GM12878 (cell line): Measurements from ENCODE around the gene FPGT. TPM values are rescaled to one million over a fixed set of nuclear protein-coding genes. Genes with fewer than 3 reads are reported as not detected.

Experiments
- ATAC-seq: fragments of 200-7000 bp; cut with Tn5 transposase; 3 replicates; pipeline ENCODE4 v1.9.1; 2020; ENCODE audit warnings: mild to moderate bottlenecking, moderate library complexity
- BruUV-seq: library from RNA; stranded (reverse); fragments of 400-500 nt; replicated peaks from 2 replicates; lab custom pipeline; 2021; lab: Mats Ljungman, UMichigan
- CTCF ChIA-PET: fragments of 300-600 bp; sonication (Branson Sonifier 250); formaldehyde crosslinking; extraction: SDS; loops from one replicate; lab custom pipeline; 2021; ENCODE audit warnings: inconsistent platforms; lab: Yijun Ruan, JAX
- POLR2A ChIA-PET: fragments of 350-600 bp; formaldehyde crosslinking; extraction: SDS; loops from one replicate; lab custom pipeline; 2021; ENCODE audit warnings: inconsistent platforms; lab: Charles Lee
- RAD21 ChIA-PET: fragments of 300-600 bp; sonication (Branson Sonifier 250); formaldehyde crosslinking; loops from one replicate; lab custom pipeline; 2023; ENCODE audit warnings: antibody characterized with exemption; ENCODE audit not compliant: unreplicated experiment; lab: Charles Lee
- SMC1A ChIA-PET: fragments of 300-600 bp; sonication (Branson Sonifier 250); formaldehyde crosslinking; loops from one replicate; lab custom pipeline; 2023; ENCODE audit not compliant: unreplicated experiment, uncharacterized antibody; lab: Charles Lee
- DNase-seq: peaks from one replicate; pipeline ENCODE4 v3.0.0-alpha.2; 2011; ENCODE audit warnings: low read depth, low spot score
- FAIRE-seq: peaks from 3 replicates; lab custom pipeline; 2011; peaks lifted over from hg19 to GRCh38; lab: Jason Lieb, UNC
- H2AFZ ChIP-seq: 2 replicates; pipeline ENCODE4 v1.6.0; 2011; ENCODE audit warnings: low read depth, low read length, control low read depth; ENCODE audit not compliant: control insufficient read depth
- H3K27ac ChIP-seq: 2 replicates; pipeline ENCODE4 v1.5.1; 2011; ENCODE audit warnings: control low read depth; ENCODE audit not compliant: control insufficient read depth, insufficient read depth
- H3K27me3 ChIP-seq, 2 experiments: replicated peaks in 1 of 2; 2 replicates each; pipeline versions ENCODE4 v1.6.0 to v1.6.1; 2011; ENCODE audit warnings: low read length in 1 of 2; ENCODE audit not compliant: control insufficient read depth in 2 of 2, insufficient read depth in 2 of 2
- H3K36me3 ChIP-seq, 2 experiments: 2 replicates each; pipeline ENCODE4 v1.5.1; 2011; ENCODE audit warnings: low read length in 1 of 2; ENCODE audit not compliant: control insufficient read depth in 2 of 2, insufficient read depth in 2 of 2
- H3K4me1 ChIP-seq: 2 replicates; pipeline ENCODE4 v1.6.1; 2011; ENCODE audit warnings: mild to moderate bottlenecking, low read length, moderate library complexity, mixed read lengths; ENCODE audit not compliant: control insufficient read depth, insufficient read depth
- H3K4me2 ChIP-seq: 2 replicates; pipeline ENCODE4 v1.6.0; 2011; ENCODE audit warnings: control low read depth; ENCODE audit not compliant: control insufficient read depth, insufficient read depth
- H3K4me3 ChIP-seq: fragments of 200-600 bp; sonication (generic); 2 replicates; pipeline ENCODE4 v1.5.1; 2016
- H3K79me2 ChIP-seq: 2 replicates; pipeline ENCODE4 v1.6.0; 2011; ENCODE audit warnings: low read length; ENCODE audit not compliant: control insufficient read depth, insufficient read depth
- H3K9ac ChIP-seq: 2 replicates; pipeline ENCODE4 v1.8.0; 2011; ENCODE audit warnings: low read length, control low read depth, mixed read lengths; ENCODE audit not compliant: control insufficient read depth, insufficient read depth
- H3K9me3 ChIP-seq: replicated peaks from 3 replicates; pipeline ENCODE4 v1.5.1; 2011; ENCODE audit warnings: mild to moderate bottlenecking, low read length; ENCODE audit not compliant: control insufficient read depth, insufficient read depth
- H4K20me1 ChIP-seq: 2 replicates; pipeline ENCODE4 v1.6.0; 2011; ENCODE audit not compliant: control insufficient read depth, insufficient read depth
- KLF5 ChIP-seq: fragments of 450-650 bp; IDR thresholded peaks from 2 replicates; pipeline ENCODE4 v1.6.1; 2014; ENCODE audit warnings: mild to moderate bottlenecking; ENCODE audit not compliant: partially characterized antibody
- RAD21 ChIP-seq: IDR thresholded peaks from 2 replicates; pipeline ENCODE4 v1.6.1; 2011; ENCODE audit warnings: mild to moderate bottlenecking, low read depth, low read length, moderate library complexity; ENCODE audit not compliant: insufficient read depth
- in situ Hi-C: fragments of 300-500 bp; cut with MboI; formaldehyde crosslinking; loops from 9 replicates; pipeline ENCODE4 v1.14.3; 2018; ENCODE audit warnings: mixed read lengths
- intact Hi-C: fragments of 100-400 bp; cut with micrococcal nuclease; formaldehyde crosslinking; loops from one replicate; pipeline ENCODE4 v1.14.2; 2022; ENCODE audit not compliant: unreplicated experiment
- polyA plus RNA-seq, 11 experiments: library from polyadenylated mRNA; depleted of rRNA in 4 of 11; unstranded in 6 of 11; stranded (reverse) in 5 of 11; fragments of >200 nt; fragmentation: Nextera tagmentation in 4 of 11; fragmentation: Illumina TruSeq in 1 of 11; extraction: Ambion mirVana in 4 of 11; extraction: Trizol in 1 of 11; gene quantifications; 1 replicate in 1 of 11; 2 replicates in 10 of 11; pipeline versions ENCODE4 v1.2.1 to v1.2.3, GENCODE V29; 2011 to 2016; ENCODE audit warnings: inconsistent platforms in 2 of 11, missing spikeins in 2 of 11, low read depth in 1 of 11
- total RNA-seq, 4 experiments: library from RNA; depleted of rRNA in 3 of 4; stranded (reverse); fragments of >200 nt in 3 of 4; fragmentation: Illumina TruSeq in 1 of 4; extraction: Trizol in 1 of 4; gene quantifications; 2 replicates each; pipeline versions ENCODE4 v1.2.1 to v1.2.3, GENCODE V29; 2013 to 2021
- TF ChIP-seq, protein P1 (sequence below): fragments of 450-650 bp; IDR thresholded peaks from 2 replicates; pipeline ENCODE4 v1.6.1; 2016; ENCODE audit warnings: mild to moderate bottlenecking, moderate library complexity, borderline replicate concordance

FPGT gene
- total and polyA plus RNA-seq, 10 of the 15 experiments (the other 5 are each of a cell fraction or from before 2014, with no cell fraction given): 7.8 to 15.4 (median 11.5) TPM

DNA sequence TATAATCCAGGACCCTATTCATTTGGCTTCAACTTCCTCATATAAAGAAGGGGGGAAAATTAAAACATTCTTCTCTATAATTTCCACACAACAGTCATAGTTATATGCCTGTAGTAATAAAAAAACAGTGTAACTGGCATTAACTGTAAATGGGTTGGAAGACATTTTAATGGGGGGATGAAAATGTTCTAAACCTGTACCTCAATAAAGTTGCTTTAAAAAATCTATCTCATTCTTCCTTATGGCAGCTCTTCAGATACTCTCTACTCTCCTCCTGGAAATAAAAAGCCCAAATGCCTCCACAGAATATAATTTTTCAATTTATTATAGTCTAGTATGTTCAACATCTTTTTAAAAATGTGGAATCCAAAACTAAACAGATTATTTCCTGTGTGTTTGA, 2.7 kb upstream of the FPGT start:
- Histone ChIP-seq H3K4me1 (0 out of 2 replicates have a peak, but pooled peaks cover 5% of the 10 kb centered on the region), H3K4me2 (no peak overlapping the region), H3K9ac (no peak overlapping the region), H4K20me1 (no peaks in the 10 kb centered on the region), H2AFZ (no peak overlapping the region), H3K27me3 (no peaks in the 10 kb centered on the region), H3K79me2 (no peaks in the 10 kb centered on the region), H3K9me3 (no peaks in the 10 kb centered on the region), H3K4me3 (no peak overlapping the region), H3K36me3 (no peaks in the 10 kb centered on the region), H3K27ac (no peak overlapping the region)
- BruUV-seq: no TSS peak
- intact Hi-C loops (loop anchor here (5.0 to 10.0 kb wide), 2 partner anchors 497 to 539 kb away; partner anchors contain the start of genes CRYZ and TYW3), in situ Hi-C loops (loop anchor here (5.0 kb wide), 1 partner anchor 537 kb away; the partner anchor contains the start of genes CRYZ and TYW3)
- ChIA-PET SMC1A (interaction anchor here (0.5 kb wide), 1 partner anchor 118 kb away, joined by 3 read pairs; no protein-coding TSS in a partner anchor), CTCF (no interaction called here), POLR2A (no interaction called here), RAD21 (no interaction called here)
- FAIRE-seq (no peak), ATAC-seq (no peak), DNase-seq (no peak)
- TF ChIP-seq, protein P1, sequence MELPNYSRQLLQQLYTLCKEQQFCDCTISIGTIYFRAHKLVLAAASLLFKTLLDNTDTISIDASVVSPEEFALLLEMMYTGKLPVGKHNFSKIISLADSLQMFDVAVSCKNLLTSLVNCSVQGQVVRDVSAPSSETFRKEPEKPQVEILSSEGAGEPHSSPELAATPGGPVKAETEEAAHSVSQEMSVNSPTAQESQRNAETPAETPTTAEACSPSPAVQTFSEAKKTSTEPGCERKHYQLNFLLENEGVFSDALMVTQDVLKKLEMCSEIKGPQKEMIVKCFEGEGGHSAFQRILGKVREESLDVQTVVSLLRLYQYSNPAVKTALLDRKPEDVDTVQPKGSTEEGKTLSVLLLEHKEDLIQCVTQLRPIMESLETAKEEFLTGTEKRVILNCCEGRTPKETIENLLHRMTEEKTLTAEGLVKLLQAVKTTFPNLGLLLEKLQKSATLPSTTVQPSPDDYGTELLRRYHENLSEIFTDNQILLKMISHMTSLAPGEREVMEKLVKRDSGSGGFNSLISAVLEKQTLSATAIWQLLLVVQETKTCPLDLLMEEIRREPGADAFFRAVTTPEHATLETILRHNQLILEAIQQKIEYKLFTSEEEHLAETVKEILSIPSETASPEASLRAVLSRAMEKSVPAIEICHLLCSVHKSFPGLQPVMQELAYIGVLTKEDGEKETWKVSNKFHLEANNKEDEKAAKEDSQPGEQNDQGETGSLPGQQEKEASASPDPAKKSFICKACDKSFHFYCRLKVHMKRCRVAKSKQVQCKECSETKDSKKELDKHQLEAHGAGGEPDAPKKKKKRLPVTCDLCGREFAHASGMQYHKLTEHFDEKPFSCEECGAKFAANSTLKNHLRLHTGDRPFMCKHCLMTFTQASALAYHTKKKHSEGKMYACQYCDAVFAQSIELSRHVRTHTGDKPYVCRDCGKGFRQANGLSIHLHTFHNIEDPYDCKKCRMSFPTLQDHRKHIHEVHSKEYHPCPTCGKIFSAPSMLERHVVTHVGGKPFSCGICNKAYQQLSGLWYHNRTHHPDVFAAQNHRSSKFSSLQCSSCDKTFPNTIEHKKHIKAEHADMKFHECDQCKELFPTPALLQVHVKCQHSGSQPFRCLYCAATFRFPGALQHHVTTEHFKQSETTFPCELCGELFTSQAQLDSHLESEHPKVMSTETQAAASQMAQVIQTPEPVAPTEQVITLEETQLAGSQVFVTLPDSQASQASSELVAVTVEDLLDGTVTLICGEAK: peak; percentile 52; the same call in 1 of the 2 replicates
- TF ChIP-seq RAD21 (no peak), KLF5 (no peak)
